ENCODE results near the gene LOXHD1.

Gene LOXHD1

GRCh38 chr18:46478796-46479195 lies 178.2 kb downstream of the LOXHD1 start:
- no peak for DNase-seq (ENCODE audit: low spot score)

DNA sequence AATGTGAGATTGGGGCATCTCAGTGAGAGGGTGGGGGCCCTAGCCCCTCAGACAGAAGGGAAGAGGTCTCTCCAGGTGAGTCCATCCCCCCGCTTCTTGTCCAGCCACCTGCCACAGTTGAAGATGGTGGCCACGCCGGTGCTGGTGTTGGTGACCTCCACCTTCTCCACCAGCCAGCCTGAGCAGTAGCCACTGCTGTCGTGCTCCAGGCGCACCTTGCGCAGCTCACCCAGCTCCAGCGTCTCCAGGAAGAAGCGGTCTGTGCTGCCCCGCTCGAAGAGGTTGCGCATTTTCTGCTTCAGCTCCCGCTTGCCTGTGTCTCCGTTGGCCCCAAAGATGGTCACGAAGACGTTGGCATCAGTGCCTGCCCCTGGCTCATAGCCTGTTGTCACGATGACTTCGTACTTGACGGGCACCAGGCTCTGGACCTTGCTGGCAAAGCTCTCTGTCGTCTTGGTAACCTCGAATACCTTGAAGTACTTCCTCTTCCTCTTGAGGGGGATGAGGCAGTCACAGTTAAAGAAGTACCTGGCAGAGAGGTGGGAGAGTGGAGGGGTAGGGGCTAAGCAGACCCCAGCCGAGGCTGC lies 179.5 kb downstream of the LOXHD1 start:
- no peak for DNase-seq (ENCODE audit: low spot score)

- DNase-seq (ENCODE audit: low spot score) = no peak
Measured at GRCh38 chr18:46475390-46475752, 181.6 kb downstream of the LOXHD1 start.

GRCh38 chr18:46474487-46475389 lies 182.3 kb downstream of the LOXHD1 start:
- DNase-seq (ENCODE audit: low spot score) = no peak

DNA sequence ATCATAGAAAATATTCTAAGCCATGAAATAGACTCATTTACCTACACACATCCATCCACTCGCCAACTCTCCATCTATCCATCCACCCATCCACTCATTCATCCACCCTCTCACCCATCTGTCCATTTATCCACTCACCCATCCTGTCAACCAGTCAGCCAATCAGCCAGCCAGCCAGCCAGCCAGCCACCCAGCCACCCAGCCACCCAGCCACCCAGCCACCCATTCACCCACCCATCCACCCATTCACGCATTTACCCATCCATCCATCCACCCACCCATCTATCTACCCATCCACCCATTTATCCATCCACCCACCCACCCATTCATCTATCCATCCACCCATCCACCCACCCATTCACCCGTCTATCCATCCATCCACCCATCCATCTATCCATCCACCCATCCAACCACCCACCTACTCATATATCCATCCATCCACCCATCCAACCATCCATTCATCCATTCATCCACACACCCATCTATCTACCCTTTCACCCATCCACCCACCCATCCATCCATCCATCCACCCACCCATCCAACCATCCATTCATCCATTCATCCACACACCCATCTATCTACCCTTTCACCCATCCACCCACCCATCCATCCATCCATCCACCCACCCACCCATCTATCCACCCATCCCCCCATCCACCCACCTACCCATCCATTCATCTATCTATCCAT lies 185.1 kb downstream of the LOXHD1 start:
- no peak for DNase-seq (ENCODE audit: low spot score)

- DNase-seq (ENCODE audit: low spot score) = no peak
Measured at GRCh38 chr18:46470714-46471113, 186.3 kb downstream of the LOXHD1 start.

- no peak for DNase-seq (ENCODE audit: low spot score)
Measured at GRCh38 chr18:46469186-46469915, 187.7 kb downstream of the LOXHD1 start.

GRCh38 chr18:46468426-46469180 lies 188.4 kb downstream of the LOXHD1 start:
- no peak for DNase-seq (ENCODE audit: low spot score)

- DNase-seq (ENCODE audit: low spot score) = no peak
Measured at GRCh38 chr18:46466234-46467160, 190.5 kb downstream of the LOXHD1 start.

DNA sequence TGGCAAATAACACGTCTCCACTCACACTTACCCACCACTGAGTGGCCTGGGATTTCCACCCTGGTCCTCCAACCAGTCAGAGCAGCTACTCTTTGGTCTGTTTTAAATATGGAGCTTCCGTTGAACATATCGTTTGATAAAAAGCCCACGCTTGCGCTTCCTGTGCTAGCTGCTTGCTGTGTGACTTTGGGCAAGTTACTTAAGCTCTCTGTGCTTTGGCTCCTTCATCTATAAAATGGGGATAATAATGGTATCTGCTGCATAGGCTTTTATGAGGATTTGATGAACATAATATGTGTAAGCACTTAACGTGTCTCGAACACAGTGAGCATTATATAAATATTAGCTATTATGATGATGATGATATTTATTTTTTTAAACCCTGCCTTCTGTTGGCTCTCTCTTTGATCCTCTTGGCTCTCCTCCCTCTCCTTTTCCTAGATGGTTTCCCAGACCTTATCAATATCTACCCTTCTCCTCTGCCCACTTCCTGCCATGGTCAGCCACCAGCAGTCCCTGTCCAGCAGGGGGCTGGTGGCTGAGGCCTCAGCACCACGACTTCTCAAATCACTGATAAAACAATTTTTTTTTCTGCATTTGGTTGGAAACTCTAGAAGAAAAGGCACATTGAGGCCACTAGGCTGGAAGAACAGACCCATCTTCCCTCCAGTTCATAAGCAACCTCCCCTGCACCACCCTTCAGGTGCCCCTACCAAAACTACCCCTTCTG lies 191.9 kb downstream of the LOXHD1 start:
- no peak for DNase-seq (ENCODE audit: low spot score)

GRCh38 chr18:46462523-46462922 lies 194.5 kb downstream of the LOXHD1 start:
- no peak for DNase-seq (ENCODE audit: low spot score)

DNA sequence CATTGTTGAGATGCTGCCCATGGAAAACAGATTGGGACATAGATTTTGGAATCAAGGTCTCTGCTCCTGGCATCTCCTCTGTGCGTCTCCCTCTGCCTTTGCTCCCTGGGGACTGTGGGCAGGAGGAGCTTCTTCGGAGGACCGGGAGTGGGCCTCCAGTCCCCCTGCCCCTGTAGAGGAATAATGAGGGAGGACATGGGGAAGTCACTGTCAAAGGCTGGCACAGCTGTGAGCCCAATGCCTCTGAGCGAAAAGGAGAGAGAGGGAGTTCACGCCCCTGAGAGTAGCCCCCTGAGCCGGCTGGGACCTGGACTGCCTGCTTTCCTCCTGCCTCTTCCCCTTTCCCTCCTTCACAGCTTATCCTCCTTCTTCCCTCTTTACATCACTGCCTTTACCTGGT lies 195.0 kb downstream of the LOXHD1 start:
- no peak for DNase-seq (ENCODE audit: low spot score)

- no peak for DNase-seq (ENCODE audit: low spot score)
Measured at GRCh38 chr18:46460754-46461153, 196.3 kb downstream of the LOXHD1 start.

DNA sequence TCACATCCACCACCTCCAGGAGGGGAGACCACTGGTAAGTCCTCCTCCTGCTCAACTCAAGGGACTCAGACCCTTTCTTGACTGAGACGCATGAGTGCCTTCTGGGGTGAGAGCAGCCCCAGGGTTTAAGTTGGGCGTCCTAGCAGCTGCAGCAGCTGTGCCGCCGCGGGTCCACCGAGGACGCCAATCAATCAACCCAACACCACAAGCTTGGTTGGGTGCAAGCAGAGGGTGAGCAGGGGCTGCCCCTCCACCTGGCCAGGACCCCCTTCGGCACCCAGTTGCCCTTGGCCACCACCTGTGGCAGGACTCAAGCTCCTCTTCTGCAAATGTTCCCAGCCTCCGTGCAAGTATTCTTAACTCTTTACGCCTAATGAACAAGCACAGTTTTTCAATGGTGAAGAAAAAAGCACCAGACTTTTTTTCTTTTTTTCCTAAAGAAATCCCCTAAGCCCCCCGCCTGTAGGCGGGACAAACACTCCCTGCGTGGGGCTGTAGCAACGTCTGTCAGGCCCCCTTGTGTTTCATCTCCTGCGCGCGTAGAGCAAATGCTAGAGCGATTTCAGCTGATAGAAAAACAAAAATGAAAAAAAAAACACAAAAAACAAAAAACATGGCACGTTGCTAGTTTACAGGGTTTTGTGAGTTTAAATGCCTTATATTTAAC lies 197.1 kb downstream of the LOXHD1 start:
- DNase-seq (ENCODE audit: low spot score) = no peak

DNA sequence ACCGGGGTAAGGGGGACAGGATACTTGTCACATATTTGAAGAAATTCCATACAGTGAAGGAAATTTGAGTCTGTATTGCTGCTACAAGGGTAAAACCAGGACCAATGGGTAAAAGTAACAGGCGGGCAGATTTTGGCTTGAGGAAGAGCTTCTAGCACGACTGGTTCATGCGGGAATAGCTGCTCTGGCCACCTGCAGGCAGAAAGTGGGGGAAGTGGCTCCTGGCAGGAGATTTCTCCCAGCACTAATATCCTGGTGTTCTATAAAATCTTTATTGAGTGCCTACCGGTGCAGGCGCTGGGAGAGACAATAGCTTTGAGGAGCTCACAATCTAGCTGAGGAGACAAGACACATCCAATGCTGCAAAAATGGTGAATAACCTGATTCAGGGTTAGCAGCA lies 198.5 kb downstream of the LOXHD1 start:
- DNase-seq (ENCODE audit: low spot score) = no peak

GRCh38 chr18:46456691-46457090 lies 200.3 kb downstream of the LOXHD1 start:
- no peak for DNase-seq (ENCODE audit: low spot score)

- DNase-seq (ENCODE audit: low spot score) = no peak
Measured at GRCh38 chr18:46452820-46453219, 204.2 kb downstream of the LOXHD1 start.

DNA sequence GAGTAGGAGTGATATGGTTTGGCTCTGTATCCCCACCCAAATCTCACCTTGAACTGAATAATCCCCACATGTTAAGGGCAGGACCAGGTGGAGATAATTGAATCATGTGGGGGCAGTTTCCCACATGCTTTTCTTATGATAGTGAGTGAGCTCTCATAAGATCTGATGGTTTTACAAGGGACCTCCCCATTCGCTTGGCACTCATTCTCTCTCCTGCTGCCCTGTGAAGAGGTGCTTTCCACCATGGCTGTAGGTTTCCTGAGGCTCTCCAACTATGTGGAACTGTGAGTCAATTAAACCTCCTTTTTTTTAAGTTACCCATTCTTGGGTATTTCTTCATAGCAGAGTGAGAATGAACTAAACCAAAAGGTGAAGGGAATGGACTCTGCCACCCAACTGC lies 207.5 kb downstream of the LOXHD1 start:
- DNase-seq (ENCODE audit: low spot score) = no peak

DNA sequence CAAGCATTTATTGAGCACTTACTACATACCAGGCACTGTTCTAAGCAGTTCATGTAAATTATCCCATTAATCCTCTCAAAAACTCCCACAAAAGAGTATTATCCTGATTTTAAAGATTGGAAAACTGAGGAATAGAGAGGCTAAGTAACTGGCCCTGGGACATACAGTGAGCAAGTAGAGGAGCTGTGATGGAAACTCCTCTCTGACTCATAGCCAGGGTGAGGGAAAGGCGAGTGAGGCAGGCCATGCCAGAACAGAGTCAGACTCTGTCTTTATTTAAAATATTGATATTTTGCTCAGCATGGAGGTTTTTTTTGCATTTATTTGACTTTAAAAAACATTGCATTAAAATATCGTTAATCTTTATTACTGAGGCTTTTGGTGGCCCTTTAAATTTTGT lies 208.0 kb downstream of the LOXHD1 start:
- no peak for DNase-seq (ENCODE audit: low spot score)

Data from CD4-positive, alpha-beta T cell treated with Interleukin-2 at 100 ng/mL for 4 hours (primary cell).